ENCODE data around the gene MEGF9.
A peak's percentile ranks its signal among the peaks of the same experiment; 100 is the strongest.

Gene MEGF9

GRCh38 chr9:120616966-120617935 lies 97.0 kb downstream of the MEGF9 start:
- no peak for DNase-seq

- no peak for DNase-seq
These were observed 102.1 kb downstream of the MEGF9 start for GRCh38 chr9:120612218-120612617.

GRCh38 chr9:120611690-120612068 lies 102.6 kb downstream of the MEGF9 start:
- DNase-seq = no peak

- DNase-seq = no peak
These were observed 103.1 kb downstream of the MEGF9 start for GRCh38 chr9:120610975-120611689.

GRCh38 chr9:120609636-120610035 lies 104.6 kb downstream of the MEGF9 start:
- DNase-seq = no peak

GRCh38 chr9:120608421-120608820 lies 105.8 kb downstream of the MEGF9 start:
- DNase-seq = no peak

- no peak for DNase-seq
These were observed 110.7 kb downstream of the MEGF9 start for GRCh38 chr9:120603591-120603990.

- no peak for DNase-seq
These were observed 111.3 kb downstream of the MEGF9 start for GRCh38 chr9:120603010-120603409.

GRCh38 chr9:120593955-120594277 lies 120.4 kb downstream of the MEGF9 start:
- DNase-seq = no peak

- DNase-seq = no peak
These were observed 120.9 kb downstream of the MEGF9 start for GRCh38 chr9:120593250-120593954.

- DNase-seq = no peak
These were observed 122.1 kb downstream of the MEGF9 start for GRCh38 chr9:120592210-120592609.

- DNase-seq = no peak
These were observed 126.9 kb downstream of the MEGF9 start for GRCh38 chr9:120587328-120587727.

GRCh38 chr9:120583958-120584369 lies 130.3 kb downstream of the MEGF9 start:
- peak; percentile 66 for DNase-seq

- DNase-seq = peak; percentile 97
These were observed 134.0 kb downstream of the MEGF9 start, which contains the start of gene CDK5RAP2 for GRCh38 chr9:120580051-120580896. Gene CDK5RAP2, minus strand, starts transcription at chr9:120580167. Its CDS starts 189 bp downstream, at chr9:120579978.

- no peak for DNase-seq
These were observed 134.9 kb downstream of the MEGF9 start for GRCh38 chr9:120579139-120580050.

- no peak for DNase-seq
These were observed 139.8 kb downstream of the MEGF9 start for GRCh38 chr9:120574473-120574872.

- DNase-seq = no peak
These were observed 141.8 kb downstream of the MEGF9 start for GRCh38 chr9:120572472-120572871.

GRCh38 chr9:120571443-120572257 lies 142.6 kb downstream of the MEGF9 start:
- DNase-seq = no peak

- no peak for DNase-seq
These were observed 144.0 kb downstream of the MEGF9 start for GRCh38 chr9:120570296-120570695.

GRCh38 chr9:120569556-120569955 lies 144.7 kb downstream of the MEGF9 start:
- DNase-seq = no peak

All from activated effector memory CD4-positive, alpha-beta T cell treated with anti-CD3 and anti-CD28 coated beads, Interleukin-2, amount 50 U/mL, for 16 hours (primary cell).